Measurements from ENCODE around the gene NMU.
"Not testable (repeated sequence)": the region's sequence is repeated elsewhere in the genome, so short reads cannot be mapped to it uniquely, and the experiment has no call there.

Gene NMU

DNA sequence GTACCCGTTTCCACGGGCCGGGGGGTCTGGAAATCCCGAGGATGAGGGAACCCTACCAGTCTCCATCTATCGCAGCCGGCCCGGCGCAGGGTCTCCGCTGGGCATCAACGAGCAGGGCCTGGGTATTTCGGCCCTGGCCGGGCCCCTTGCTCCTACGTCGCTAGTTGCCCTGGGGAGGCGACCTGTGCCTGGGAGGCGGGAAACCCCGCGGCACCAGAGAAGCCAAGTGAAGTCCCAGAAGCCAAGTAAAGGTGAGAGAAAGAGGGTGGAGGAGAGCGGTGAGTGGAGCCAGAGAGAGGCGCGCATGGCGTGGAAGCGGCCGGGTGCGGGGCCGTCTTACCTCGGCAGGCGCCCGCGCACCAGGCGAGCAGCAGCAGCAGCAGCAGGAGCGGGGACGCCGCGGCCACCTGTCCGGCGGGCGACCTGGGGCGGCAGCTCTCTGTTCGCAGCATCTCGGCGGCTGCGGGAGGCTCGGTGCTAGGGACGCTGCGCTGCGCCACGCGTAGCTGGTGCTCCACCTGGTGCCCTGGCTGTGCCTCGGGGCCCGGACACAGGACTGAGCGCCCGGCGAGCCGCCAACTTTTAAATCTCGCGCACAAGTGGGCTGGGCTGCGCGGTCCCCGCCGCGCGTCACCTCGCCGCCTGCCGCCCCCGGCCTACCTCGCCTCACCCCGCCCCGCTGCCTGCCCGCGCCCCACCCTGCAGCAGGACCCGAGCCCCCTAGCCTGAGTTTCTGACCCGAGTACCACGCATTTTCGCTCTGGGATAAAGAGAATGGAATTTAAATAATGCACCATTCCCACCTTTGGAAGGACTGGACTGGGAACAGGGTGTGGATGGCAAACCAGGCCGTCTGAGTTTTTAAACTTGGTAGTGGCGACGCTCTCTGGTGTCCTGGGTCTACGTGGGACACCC, at the start of gene NMU:
Gene NMU, minus strand, starts transcription at position 558 of the 915 bp plus-strand sequence. Its CDS starts 106 bp downstream, at position 452.
- no peak for DNase-seq

DNA sequence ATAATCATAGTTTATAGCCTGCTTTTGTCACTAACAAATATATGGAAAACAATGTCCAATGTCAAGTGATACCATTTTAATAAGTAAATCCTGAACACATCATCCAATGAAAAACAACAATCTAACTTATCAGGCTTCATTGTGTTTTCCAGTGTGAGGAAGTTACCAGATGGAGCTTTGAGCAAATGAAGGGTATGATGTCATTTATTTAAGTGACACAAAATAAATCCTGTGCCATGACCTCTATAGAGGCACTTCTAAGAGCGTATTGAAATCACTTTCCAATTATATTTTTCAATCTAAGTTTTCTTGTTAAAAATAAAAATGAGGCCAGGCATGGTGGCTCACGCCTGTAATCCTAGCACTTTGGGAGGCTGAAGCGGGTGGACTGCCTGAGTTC, 48.2 kb upstream of the NMU start:
- no peak for DNase-seq

- not testable (repeated sequence) for DNase-seq
These were observed 46.7 kb upstream of the NMU start for GRCh38 chr4:55682797-55683196.

- DNase-seq = no peak
These were observed 46.2 kb upstream of the NMU start for GRCh38 chr4:55682295-55682694.

DNA sequence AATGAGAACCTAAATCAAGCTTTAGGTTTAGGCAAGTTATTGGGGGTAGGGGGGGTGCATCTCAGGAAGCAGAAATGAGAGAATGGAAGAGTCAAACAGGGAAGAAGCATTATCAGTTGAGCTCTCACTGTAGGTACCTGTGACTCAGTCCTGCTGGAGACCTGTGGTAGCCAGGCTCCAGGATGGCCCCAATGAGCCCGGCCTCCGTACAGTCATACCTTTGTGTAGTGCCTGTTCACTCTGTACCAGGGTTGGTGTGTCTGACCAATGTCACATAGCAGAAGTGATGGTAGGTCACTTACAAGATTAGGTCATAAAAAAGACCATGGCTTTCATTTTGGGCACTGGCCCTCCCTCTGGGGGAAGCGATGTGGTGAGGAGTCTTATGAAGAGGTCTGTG, 45.3 kb upstream of the NMU start:
- DNase-seq = no peak

GRCh38 chr4:55675196-55675793, 39.2 kb upstream of the NMU start:
- no peak for DNase-seq

DNA sequence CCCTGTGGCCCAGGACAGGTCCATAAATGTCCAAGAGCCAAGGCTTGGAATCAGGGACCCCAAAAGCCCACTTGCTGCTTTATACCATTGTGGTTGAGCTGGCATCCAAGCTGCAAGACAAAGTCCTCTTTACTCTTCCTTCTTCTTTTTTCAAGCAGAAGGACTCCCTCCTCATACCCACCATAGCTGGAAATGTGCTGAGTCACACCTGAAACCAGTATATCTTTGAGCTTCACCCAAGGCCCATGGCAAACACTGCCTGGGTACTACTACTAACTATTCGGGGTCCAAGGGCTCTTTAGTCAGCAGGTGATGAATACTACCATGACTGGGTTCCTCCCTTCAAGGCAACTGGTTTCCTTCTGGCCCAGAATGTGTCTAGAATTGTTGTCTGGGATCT, 37.3 kb upstream of the NMU start:
- no peak for DNase-seq

DNA sequence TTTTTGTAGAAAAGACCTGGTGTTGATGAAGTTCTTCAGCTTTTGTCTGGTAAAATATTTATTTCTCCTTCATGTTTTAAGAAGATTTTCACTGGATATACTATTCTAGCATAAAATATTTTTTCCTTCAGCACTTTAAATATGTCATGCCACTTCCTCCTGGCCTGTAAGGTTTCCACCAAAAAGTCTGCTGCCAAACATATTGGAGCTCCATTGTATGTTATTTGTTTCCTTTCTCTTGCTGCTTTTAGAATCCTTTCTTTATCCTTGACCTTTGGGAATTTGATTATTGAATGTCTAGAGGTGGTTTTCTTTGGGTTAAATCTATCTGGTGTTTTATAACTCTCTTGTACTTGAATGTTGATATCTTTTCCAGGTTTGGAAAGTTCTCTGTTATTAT, 35.6 kb upstream of the NMU start:
- no peak for DNase-seq

- no peak for DNase-seq
These were observed 34.6 kb upstream of the NMU start for GRCh38 chr4:55670695-55671094.

DNA sequence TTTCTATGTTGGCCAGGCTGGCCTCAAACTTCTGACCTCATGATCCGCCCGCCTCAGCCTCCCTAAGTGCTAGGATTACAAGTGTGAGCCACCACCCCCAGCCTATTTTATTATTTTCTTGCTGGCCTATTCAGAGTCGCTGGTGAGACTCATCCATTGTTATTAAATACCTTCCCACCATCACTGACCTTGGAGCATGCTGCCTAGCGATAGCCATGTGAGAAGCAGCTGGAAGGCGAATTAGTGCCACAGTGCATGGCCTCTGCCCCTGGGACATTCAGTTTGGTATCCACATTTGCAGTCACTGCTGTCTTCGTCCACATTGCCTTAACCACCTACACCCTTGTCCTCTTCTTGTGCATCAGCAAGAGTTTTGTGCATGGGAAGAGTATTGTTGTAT, 32.4 kb upstream of the NMU start:
- DNase-seq = no peak

DNA sequence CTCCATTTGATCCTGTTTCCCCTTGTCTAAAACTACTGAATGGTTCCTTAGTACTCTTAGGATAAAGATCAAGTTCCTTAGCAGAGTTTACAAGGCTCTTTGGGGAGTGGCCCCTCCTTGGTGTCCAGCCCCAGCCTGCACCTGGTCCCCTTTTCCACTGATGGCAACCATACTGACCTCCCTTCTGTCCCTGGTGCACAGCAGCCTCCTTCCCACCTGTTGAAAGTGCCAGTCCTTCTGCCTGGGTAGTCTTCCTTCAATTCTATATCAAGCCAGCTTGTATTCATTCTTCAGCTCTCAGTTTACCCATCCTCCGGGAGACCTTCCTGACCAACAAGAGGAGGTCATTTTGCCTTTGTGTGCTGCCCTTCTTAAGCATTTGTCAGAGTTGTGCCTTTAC, 30.4 kb upstream of the NMU start:
- no peak for DNase-seq

DNA sequence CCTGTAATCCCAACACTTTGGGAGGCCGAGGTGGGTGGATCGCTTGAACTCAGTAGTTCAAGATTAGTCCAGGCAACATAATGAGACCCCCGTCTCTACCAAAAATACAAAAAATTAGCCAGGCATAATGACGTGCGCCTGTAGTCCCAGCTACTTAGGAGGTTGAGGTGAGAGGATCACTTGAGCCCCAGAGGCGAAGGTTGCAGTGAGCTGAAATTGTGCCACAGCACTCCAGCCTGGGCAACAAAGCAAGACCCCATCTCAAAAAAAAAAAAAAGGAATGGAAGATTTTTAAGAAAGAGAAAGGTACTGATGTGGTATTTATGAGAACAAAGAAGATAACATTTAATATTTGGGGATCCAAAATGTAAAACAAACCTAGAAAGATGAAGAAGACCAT, 27.0 kb upstream of the NMU start:
- no peak for DNase-seq

GRCh38 chr4:55661398-55662056, 25.4 kb upstream of the NMU start:
- DNase-seq = no peak

GRCh38 chr4:55658657-55659056, 22.6 kb upstream of the NMU start:
- no peak for DNase-seq

- DNase-seq = no peak
These were observed 18.0 kb upstream of the NMU start for GRCh38 chr4:55654131-55654530.

- DNase-seq = no peak
These were observed 14.4 kb upstream of the NMU start for GRCh38 chr4:55650483-55650882.

DNA sequence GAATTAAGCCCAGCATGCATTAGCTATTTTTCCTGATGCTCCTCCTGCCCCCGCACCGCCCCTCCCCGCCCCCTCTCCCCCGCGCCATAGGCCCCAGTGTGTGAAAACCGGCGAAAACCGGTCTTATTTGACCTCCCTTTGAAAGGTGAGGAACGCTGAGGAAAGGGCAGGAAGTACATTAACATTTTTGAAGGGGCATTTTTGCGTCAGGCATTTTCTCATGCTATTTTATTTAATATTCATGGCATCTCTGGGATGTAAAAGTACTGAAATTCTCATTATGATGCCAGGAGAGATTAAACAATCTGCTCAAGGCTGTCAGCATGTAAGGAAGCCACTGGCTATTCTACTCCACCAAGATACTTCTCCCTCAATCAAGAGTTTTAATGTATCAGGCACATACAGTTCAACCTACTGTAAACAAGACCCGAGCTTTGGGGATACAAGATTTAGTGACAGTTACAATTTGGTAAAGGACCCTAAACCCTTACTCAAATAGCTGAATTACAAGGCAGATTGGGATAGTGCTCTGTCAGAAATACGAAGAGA, 1.2 kb upstream of the NMU start:
- DNase-seq = no peak

GRCh38 chr4:55636656-55636999, 530 bp upstream of the NMU start:
- DNase-seq = no peak

GRCh38 chr4:55635282-55635681, 816 bp downstream of the NMU start:
- no peak for DNase-seq

- no peak for DNase-seq
These were observed 1.5 kb downstream of the NMU start for GRCh38 chr4:55634417-55635128.

DNA sequence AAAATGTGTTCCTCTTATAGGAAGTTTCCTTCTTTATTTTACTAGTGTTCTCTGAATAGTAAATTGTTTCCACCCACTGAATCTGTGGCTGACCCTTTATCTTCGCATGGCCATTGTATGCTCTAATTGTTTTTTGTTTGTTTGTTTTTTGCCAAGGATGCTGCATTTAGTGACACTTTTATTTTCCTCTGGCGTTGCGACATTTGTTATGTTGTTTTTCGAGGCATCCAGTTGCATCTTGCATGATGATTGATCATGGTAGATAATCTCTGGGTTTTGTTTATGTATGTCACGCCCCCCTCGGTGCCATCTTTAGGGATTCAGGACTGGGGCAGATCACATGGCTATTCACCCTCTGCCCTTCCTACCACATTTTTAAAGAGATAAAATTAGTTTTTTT, 2.2 kb downstream of the NMU start:
- DNase-seq = no peak

DNA sequence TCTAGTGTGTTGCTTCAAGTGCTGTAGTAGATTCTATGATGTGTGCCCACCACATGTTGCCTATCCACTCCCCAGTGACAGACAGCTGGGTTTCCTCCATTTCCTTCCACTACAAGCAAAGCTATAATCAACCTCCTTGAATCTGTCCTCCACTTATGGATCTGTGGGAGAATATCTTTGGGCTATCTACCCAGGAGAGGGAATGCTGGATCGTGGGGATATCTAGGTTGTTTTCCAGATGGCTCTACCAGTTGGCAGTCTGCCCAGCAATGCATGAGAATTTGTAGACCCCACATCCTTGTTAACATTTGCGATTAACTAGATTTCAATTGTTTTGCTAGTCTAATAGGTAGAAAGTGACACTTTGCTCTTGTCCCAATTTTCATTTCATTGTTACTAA, 10.3 kb downstream of the NMU start:
- DNase-seq = no peak

DNA sequence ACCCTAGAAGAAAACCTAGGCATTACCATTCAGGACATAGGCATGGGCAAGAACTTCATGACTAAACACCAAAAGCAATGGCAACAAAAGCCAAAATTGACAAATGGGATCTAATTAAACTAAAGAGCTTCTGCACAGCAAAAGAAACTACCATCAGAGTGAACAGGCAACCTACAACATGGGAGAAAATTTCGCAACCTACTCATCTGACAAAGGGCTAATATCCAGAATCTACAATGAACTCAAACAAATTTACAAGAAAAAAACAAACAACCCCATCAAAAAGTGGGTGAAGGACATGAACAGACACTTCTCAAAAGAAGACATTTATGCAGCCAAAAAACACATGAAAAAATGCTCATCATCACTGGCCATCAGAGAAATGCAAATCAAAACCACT, 12.0 kb downstream of the NMU start:
- not testable (repeated sequence) for DNase-seq

Measured in NK-92 treated with Interleukin-12 subunit alpha and Interleukin-12 subunit beta, amount 100 ng/mL, for 24 hours (cell line).